Neural progenitor cell (in vitro differentiated cells): ENCODE results near the gene CLIC6. TPM values are rescaled to one million over a fixed set of nuclear protein-coding genes. Genes with fewer than 3 reads are reported as not detected.

ENCODE experiments used
- DNase-seq: peaks from one replicate; pipeline ENCODE4 v3.0.0-alpha.2; 2016; ENCODE audit warnings: low spot score
- H2AFZ ChIP-seq: fragments of 200-600 bp; sonication (generic); replicated peaks from 2 replicates; pipeline ENCODE4 v1.6.1; 2016; ENCODE audit warnings: antibody characterized with exemption
- H3F3A ChIP-seq: fragments of 200-600 bp; sonication (generic); 2 replicates; pipeline ENCODE4 v1.6.1; 2016; ENCODE audit warnings: antibody characterized with exemption, low read depth
- H3K27ac ChIP-seq: fragments of 200-600 bp; sonication (generic); 2 replicates; pipeline ENCODE4 v1.5.1; 2016; ENCODE audit warnings: mild to moderate bottlenecking
- H3K27me3 ChIP-seq: fragments of 200-600 bp; sonication (generic); 2 replicates; pipeline ENCODE4 v1.6.1; 2016; ENCODE audit warnings: mild to moderate bottlenecking, moderate library complexity
- H3K36me3 ChIP-seq: fragments of 200-600 bp; sonication (generic); 2 replicates; pipeline ENCODE4 v1.5.1; 2016
- H3K4me1 ChIP-seq: fragments of 200-600 bp; sonication (generic); 2 replicates; pipeline ENCODE4 v1.6.1; 2016; ENCODE audit warnings: mixed run types
- H3K4me2 ChIP-seq: fragments of 200-600 bp; sonication (generic); 2 replicates; pipeline ENCODE4 v1.6.1; 2016
- H3K4me3 ChIP-seq: fragments of 200-600 bp; sonication (generic); 2 replicates; pipeline ENCODE4 v1.5.1; 2016
- H3K79me2 ChIP-seq: fragments of 200-600 bp; sonication (generic); 2 replicates; pipeline ENCODE4 v1.6.1; 2016; ENCODE audit warnings: low read depth
- H3K9ac ChIP-seq: fragments of 200-600 bp; sonication (generic); 2 replicates; pipeline ENCODE4 v1.6.1; 2016
- H3K9me3 ChIP-seq: fragments of 200-600 bp; sonication (generic); 2 replicates; pipeline ENCODE4 v1.5.1; 2016; ENCODE audit warnings: low read depth
- H4K20me1 ChIP-seq: fragments of 200-600 bp; sonication (generic); 2 replicates; pipeline ENCODE4 v1.6.1; 2016; ENCODE audit warnings: low read depth
- H3K27ac Mint-ChIP-seq: 3 replicates; pipeline ENCODE4 v1.8.0; 2021; ENCODE audit warnings: mixed read lengths
- H3K27me3 Mint-ChIP-seq: 2 replicates; pipeline ENCODE4 v1.8.0; 2022; ENCODE audit warnings: low read depth, mild to moderate bottlenecking, inconsistent platforms, moderate library complexity, mixed read lengths; ENCODE audit not compliant: insufficient read depth
- H3K36me3 Mint-ChIP-seq: 3 replicates; pipeline ENCODE4 v1.8.0; 2021; ENCODE audit warnings: mixed read lengths
- H3K4me1 Mint-ChIP-seq: 3 replicates; pipeline ENCODE4 v1.8.0; 2021; ENCODE audit warnings: mixed read lengths
- H3K4me3 Mint-ChIP-seq: 3 replicates; pipeline ENCODE4 v1.8.0; 2021; ENCODE audit warnings: mild to moderate bottlenecking, moderate library complexity, mixed read lengths
- H3K9me3 Mint-ChIP-seq: 3 replicates; pipeline ENCODE4 v1.8.0; 2020; ENCODE audit warnings: mixed read lengths
- CTCF ChIP-seq: fragments of 200-600 bp; sonication (generic); IDR thresholded peaks from 2 replicates; pipeline ENCODE4 v1.5.1; 2017; ENCODE audit warnings: antibody characterized with exemption, mild to moderate bottlenecking
- EZH2 ChIP-seq: fragments of 200-600 bp; sonication (generic); IDR thresholded peaks from 2 replicates; pipeline ENCODE4 v1.6.1; 2017; ENCODE audit warnings: antibody characterized with exemption, mild to moderate bottlenecking, moderate library complexity
- EZH2phosphoT487 ChIP-seq: fragments of 200-600 bp; sonication (generic); IDR thresholded peaks from 2 replicates; pipeline ENCODE4 v1.6.1; 2017; ENCODE audit warnings: antibody characterized with exemption
- total RNA-seq: library from RNA; depleted of rRNA; stranded (reverse); fragments of >200 nt; gene quantifications from 2 replicates; pipeline ENCODE4 v1.2.3, GENCODE V29; 2015; ENCODE audit warnings: low replicate concordance

The CLIC6 gene
- 0.12 and 0.15 TPM in 2 replicates for total RNA-seq

GRCh38 chr21:34668803-34669148, at the start of gene CLIC6:
Gene CLIC6 (plus strand): TSS chr21:34668994. CDS start chr21:34669389, 395 bp downstream.
- H2AFZ ChIP-seq = peak within 1 kb of the TSS; percentile 93
- DNase-seq = peak; percentile 57

GRCh38 chr21:34619841-34620665, 48.7 kb upstream of the CLIC6 start:
- no peak overlapping the region for H3K27ac ChIP-seq
- no peaks in the 10 kb centered on the region for H3K9me3 ChIP-seq
- H3K4me3 ChIP-seq = no peak overlapping the region
- H3K79me2 ChIP-seq = no peaks in the 10 kb centered on the region
- no peak overlapping the region for H3K4me2 ChIP-seq
- TF ChIP-seq EZH2 (no peak), EZH2phosphoT487 (no peak), CTCF (no peak)
- H3K36me3 Mint-ChIP-seq = no peaks in the 10 kb centered on the region
- no peaks in the 10 kb centered on the region for H3K36me3 ChIP-seq
- H3K9me3 Mint-ChIP-seq = no peaks in the 10 kb centered on the region
- no peak overlapping the region for H3K4me3 Mint-ChIP-seq
- peak overlapping the region; percentile 20 for H3K27ac Mint-ChIP-seq
- H4K20me1 ChIP-seq = no peaks in the 10 kb centered on the region
- no peaks in the 10 kb centered on the region for H3F3A ChIP-seq
- peaks cover 8% of the 10 kb centered on the region for H3K27me3 Mint-ChIP-seq
- H3K4me1 ChIP-seq = no peaks in the 10 kb centered on the region
- peaks cover 21% of the 10 kb centered on the region for H3K27me3 ChIP-seq
- H3K4me1 Mint-ChIP-seq = peaks cover 9% of the 10 kb centered on the region
- DNase-seq = no peak
- H3K9ac ChIP-seq = no peak overlapping the region
- H2AFZ ChIP-seq = no peak overlapping the region

More at GRCh38 chr21:34668803-34669148, at the start of gene CLIC6:
- no peaks in the 10 kb centered on the region for H3K9me3 ChIP-seq
- H3K4me2 ChIP-seq = peak within 1 kb of the TSS; percentile 96
- no peaks in the 10 kb centered on the region for H4K20me1 ChIP-seq
- peaks cover 15% of the 10 kb centered on the region for H3K4me1 ChIP-seq
- peaks cover 24% of the 10 kb centered on the region for H3K4me1 Mint-ChIP-seq
- peak within 1 kb of the TSS; percentile 65 for H3K4me3 ChIP-seq
- H3K27ac ChIP-seq = no peak within 1 kb of the TSS
- H3K27me3 ChIP-seq = peaks cover 86% of the 10 kb centered on the region
- H3K36me3 ChIP-seq = no peaks in the 10 kb centered on the region
- H3K27me3 Mint-ChIP-seq = peaks cover 40% of the 10 kb centered on the region
- H3K79me2 ChIP-seq = no peaks in the 10 kb centered on the region
- no peak for TF ChIP-seq EZH2phosphoT487
- TF ChIP-seq EZH2 = no peak
- no peak for TF ChIP-seq CTCF
- peak within 1 kb of the TSS; percentile 33 for H3K27ac Mint-ChIP-seq
- H3K36me3 Mint-ChIP-seq = no peaks in the 10 kb centered on the region
- no peak within 1 kb of the TSS for H3K9ac ChIP-seq
- H3K9me3 Mint-ChIP-seq = peaks cover 6% of the 10 kb centered on the region
- peak within 1 kb of the TSS; percentile 83 for H3K4me3 Mint-ChIP-seq
- peaks cover 11% of the 10 kb centered on the region for H3F3A ChIP-seq

- H3K4me3 ChIP-seq = no peak overlapping the region
- no peaks in the 10 kb centered on the region for H3F3A ChIP-seq
- H3K4me2 ChIP-seq = no peak overlapping the region
- Mint-ChIP-seq H3K36me3 (no peaks in the 10 kb centered on the region), H3K4me3 (no peak overlapping the region), H3K9me3 (no peaks in the 10 kb centered on the region), H3K4me1 (peaks cover 9% of the 10 kb centered on the region), H3K27me3 (peaks cover 8% of the 10 kb centered on the region), H3K27ac (no peak overlapping the region)
- DNase-seq = no peak
- peaks cover 9% of the 10 kb centered on the region for H3K27me3 ChIP-seq
- TF ChIP-seq CTCF = no peak
- TF ChIP-seq EZH2phosphoT487 = no peak
- no peak for TF ChIP-seq EZH2
- no peaks in the 10 kb centered on the region for H3K9me3 ChIP-seq
- H3K4me1 ChIP-seq = no peaks in the 10 kb centered on the region
- no peak overlapping the region for H3K9ac ChIP-seq
- H3K79me2 ChIP-seq = no peaks in the 10 kb centered on the region
- no peaks in the 10 kb centered on the region for H4K20me1 ChIP-seq
- no peak overlapping the region for H2AFZ ChIP-seq
- no peak overlapping the region for H3K27ac ChIP-seq
- H3K36me3 ChIP-seq = no peaks in the 10 kb centered on the region
These were observed 47.1 kb upstream of the CLIC6 start for GRCh38 chr21:34621434-34622350.
